Ovary (tissue), 3 donors: ENCODE data around the gene GGTA1.

Source experiments
- EP300 ChIP-seq: sonication (generic); formaldehyde crosslinking; IDR thresholded peaks from one replicate; pipeline ENCODE4 v1.6.1; 2017; ENCODE audit warnings: antibody characterized with exemption
- POLR2A ChIP-seq: fragments of 450-650 bp; IDR thresholded peaks from one replicate; pipeline ENCODE4 v1.6.1; 2017; ENCODE audit warnings: antibody characterized with exemption, mild to moderate bottlenecking, moderate library complexity
- TF ChIP-seq, protein P1 (sequence below), 3 donors: fragments of 450-650 bp in 2 of 3; fragments of 200-600 bp in 1 of 3; IDR thresholded peaks; one replicate each; pipeline versions ENCODE4 v1.5.1 to v1.8.0; 2016 to 2022; ENCODE audit warnings: antibody characterized with exemption in 3 of 3, mild to moderate bottlenecking in 1 of 3
- donor health status: DM: no; HTN: no; CAD: no.

DNA sequence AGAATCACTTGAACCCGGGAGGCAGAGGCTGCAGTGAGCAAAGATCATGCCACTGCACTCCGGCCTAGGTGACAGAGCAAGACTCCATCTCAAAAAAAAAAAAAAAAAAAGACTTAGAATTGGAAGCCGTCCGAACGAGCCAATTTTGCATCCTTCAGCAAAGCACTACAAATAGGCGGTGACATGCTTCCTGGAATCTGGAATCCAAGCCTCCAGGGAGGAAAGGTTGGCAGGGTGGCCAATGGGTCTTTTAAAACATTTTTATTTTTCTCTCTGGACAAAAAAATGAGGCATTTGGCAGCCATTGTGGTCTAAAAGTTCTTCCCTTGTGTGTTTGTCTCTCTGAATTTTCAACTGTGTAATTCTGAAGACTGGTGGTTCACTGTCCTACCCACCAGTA is 26.4 kb downstream of the GGTA1 start:
- no peak for TF ChIP-seq POLR2A
- TF ChIP-seq, protein P1, sequence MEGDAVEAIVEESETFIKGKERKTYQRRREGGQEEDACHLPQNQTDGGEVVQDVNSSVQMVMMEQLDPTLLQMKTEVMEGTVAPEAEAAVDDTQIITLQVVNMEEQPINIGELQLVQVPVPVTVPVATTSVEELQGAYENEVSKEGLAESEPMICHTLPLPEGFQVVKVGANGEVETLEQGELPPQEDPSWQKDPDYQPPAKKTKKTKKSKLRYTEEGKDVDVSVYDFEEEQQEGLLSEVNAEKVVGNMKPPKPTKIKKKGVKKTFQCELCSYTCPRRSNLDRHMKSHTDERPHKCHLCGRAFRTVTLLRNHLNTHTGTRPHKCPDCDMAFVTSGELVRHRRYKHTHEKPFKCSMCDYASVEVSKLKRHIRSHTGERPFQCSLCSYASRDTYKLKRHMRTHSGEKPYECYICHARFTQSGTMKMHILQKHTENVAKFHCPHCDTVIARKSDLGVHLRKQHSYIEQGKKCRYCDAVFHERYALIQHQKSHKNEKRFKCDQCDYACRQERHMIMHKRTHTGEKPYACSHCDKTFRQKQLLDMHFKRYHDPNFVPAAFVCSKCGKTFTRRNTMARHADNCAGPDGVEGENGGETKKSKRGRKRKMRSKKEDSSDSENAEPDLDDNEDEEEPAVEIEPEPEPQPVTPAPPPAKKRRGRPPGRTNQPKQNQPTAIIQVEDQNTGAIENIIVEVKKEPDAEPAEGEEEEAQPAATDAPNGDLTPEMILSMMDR (IDR thresholded peaks at IDR 0.05): no peak
- TF ChIP-seq EP300: no peak
